ENCODE results near the gene ABCC3. TPM values are rescaled to one million over a fixed set of nuclear protein-coding genes. Genes with fewer than 3 reads are reported as not detected.

The ABCC3 gene
- total RNA-seq, 4 donors from 2014 or later: 190 to 683 (median 305) TPM

GRCh38 chr17:50660042-50660886 lies 25.6 kb downstream of the ABCC3 start:
- H3K4me3 ChIP-seq: no peak overlapping the region
- no peaks in the 10 kb centered on the region for H3K9me3 ChIP-seq
- DNase-seq: peak in 1 of 3 donors; percentile 65
- H3K4me1 ChIP-seq: peaks cover 0 to 54% (median 11%) of the 10 kb centered on the region in 4 donors
- peak overlapping the region; percentile 25 to 92 (median 74) for H3K27ac ChIP-seq
- no peaks in the 10 kb centered on the region for H3K27me3 ChIP-seq
- TF ChIP-seq CTCF (IDR thresholded peaks at IDR 0.05) (no peak), POLR2A (IDR thresholded peaks at IDR 0.05) (no peak)
- H3K36me3 ChIP-seq: no peaks in the 10 kb centered on the region

GRCh38 chr17:50660887-50661345 lies 26.2 kb downstream of the ABCC3 start:
- no peak overlapping the region for H3K4me3 ChIP-seq
- H3K27me3 ChIP-seq: no peaks in the 10 kb centered on the region
- H3K36me3 ChIP-seq: no peaks in the 10 kb centered on the region
- H3K27ac ChIP-seq: peak overlapping the region; percentile 25 to 92 (median 74)
- peak in 1 of 3 donors; percentile 56 for DNase-seq
- TF ChIP-seq CTCF (IDR thresholded peaks at IDR 0.05) (no peak), POLR2A (IDR thresholded peaks at IDR 0.05) (no peak)
- peaks cover 0 to 54% (median 11%) of the 10 kb centered on the region in 4 donors for H3K4me1 ChIP-seq
- no peaks in the 10 kb centered on the region for H3K9me3 ChIP-seq

GRCh38 chr17:50661348-50661747 lies 26.7 kb downstream of the ABCC3 start:
- Histone ChIP-seq H3K36me3 (no peaks in the 10 kb centered on the region), H3K27ac (peak overlapping the region in 3 of 4 donors; percentile 69 to 92 (median 79)), H3K9me3 (no peaks in the 10 kb centered on the region), H3K4me3 (no peak overlapping the region), H3K4me1 (peaks cover 0 to 54% (median 11%) of the 10 kb centered on the region in 4 donors), H3K27me3 (no peaks in the 10 kb centered on the region)
- no peak for DNase-seq
- no peak for TF ChIP-seq CTCF (IDR thresholded peaks at IDR 0.05)
- no peak for TF ChIP-seq POLR2A (IDR thresholded peaks at IDR 0.05)

- TF ChIP-seq CTCF (IDR thresholded peaks at IDR 0.05): no peak
- TF ChIP-seq POLR2A (IDR thresholded peaks at IDR 0.05): peak in 1 of 2 donors; percentile 45
- no peaks in the 10 kb centered on the region for H3K27me3 ChIP-seq
- H3K4me1 ChIP-seq: peaks cover 0 to 54% (median 10%) of the 10 kb centered on the region in 4 donors
- no peaks in the 10 kb centered on the region for H3K9me3 ChIP-seq
- peak overlapping the region in 3 of 4 donors; percentile 69 to 92 (median 79) for H3K27ac ChIP-seq
- no peaks in the 10 kb centered on the region for H3K36me3 ChIP-seq
- DNase-seq: peak in 2 of 3 donors; percentile 77 to 86
- H3K4me3 ChIP-seq: no peak overlapping the region
Observed at GRCh38 chr17:50661795-50662391, 27.2 kb downstream of the ABCC3 start.

GRCh38 chr17:50662632-50663225 lies 28.0 kb downstream of the ABCC3 start:
- no peak for TF ChIP-seq CTCF (IDR thresholded peaks at IDR 0.05)
- TF ChIP-seq POLR2A (IDR thresholded peaks at IDR 0.05): no peak
- H3K4me3 ChIP-seq: no peak overlapping the region
- no peaks in the 10 kb centered on the region for H3K27me3 ChIP-seq
- peaks cover 0 to 57% (median 9%) of the 10 kb centered on the region in 4 donors for H3K4me1 ChIP-seq
- no peak for DNase-seq
- H3K9me3 ChIP-seq: no peaks in the 10 kb centered on the region
- H3K27ac ChIP-seq: peak overlapping the region in 1 of 4 donors; percentile 69
- H3K36me3 ChIP-seq: no peaks in the 10 kb centered on the region

Data from Peyer's patch (tissue), 4 donors.